ENCODE measurements around the gene UCN3.

UCN3 gene, protein sequence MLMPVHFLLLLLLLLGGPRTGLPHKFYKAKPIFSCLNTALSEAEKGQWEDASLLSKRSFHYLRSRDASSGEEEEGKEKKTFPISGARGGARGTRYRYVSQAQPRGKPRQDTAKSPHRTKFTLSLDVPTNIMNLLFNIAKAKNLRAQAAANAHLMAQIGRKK

DNA sequence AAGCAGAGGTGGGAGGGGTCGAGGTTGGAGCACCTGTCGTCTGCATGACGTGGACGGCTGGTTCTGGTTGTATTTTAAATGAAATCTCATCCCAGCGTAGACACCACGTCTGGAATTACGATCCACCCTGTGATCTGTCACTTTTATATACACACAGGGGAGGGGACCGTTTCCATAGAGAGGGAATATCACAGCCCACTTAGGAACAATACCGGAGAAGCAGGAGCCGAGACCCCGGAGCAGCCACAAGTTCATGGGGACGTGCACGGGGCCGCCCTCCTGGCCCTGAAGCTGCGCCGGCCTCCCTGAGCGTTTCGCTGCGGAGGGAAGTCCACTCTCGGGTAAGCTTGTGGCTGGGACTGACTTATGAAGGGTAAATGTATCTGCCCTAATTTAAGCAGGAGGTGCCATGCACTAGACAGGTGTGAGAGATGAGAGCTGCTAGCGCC lies at the start of gene UCN3:
Gene UCN3 (plus strand): TSS at position 77 of the 449 bp plus-strand sequence. CDS start 8,755 bp downstream, outside the sequence.
- Mint-ChIP-seq H3K4me1 (no peaks in the 10 kb centered on the region), H3K9me3 (peaks cover 1% of the 10 kb centered on the region), H3K36me3 (no peaks in the 10 kb centered on the region), H3K27me3 (peaks cover 15% of the 10 kb centered on the region), H3K4me3 (no peak within 1 kb of the TSS), H3K27ac (no peak within 1 kb of the TSS)
- ATAC-seq (ENCODE audit: low read depth) (no peak), DNase-seq (ENCODE audit: low spot score in 2 of 2) (no peak)

DNA sequence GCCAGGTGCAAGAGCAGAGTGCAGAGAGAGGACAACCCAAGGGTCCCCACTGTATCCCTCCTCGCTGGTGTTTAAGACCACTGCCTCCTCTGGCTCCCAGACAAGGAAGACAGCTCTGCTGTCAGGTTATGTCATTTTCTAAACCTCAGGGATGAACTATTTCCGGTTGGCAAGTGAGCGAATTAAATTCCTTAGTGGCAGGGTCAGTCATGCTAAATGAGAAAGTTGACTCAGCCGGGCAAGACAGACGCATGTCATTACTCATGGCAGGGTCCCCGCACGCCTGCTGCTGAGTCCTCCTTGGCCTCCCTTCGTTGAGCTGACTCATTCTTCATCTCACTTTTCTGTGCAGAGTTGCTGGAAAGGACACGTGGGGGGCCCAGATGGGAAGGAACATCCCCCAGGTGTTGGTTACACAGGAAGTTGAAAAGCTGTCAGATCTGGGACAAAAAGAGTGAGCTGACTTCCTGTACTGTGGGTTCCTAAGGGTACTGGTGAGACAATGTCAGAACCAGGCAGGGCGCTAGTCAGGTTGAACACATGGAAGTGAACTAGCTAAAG lies 47.1 kb upstream of the UCN3 start:
- ATAC-seq (ENCODE audit: low read depth): no peak
- no peak overlapping the region for H3K4me3 Mint-ChIP-seq
- peaks cover 8% of the 10 kb centered on the region for H3K27me3 Mint-ChIP-seq
- no peak overlapping the region for H3K27ac Mint-ChIP-seq
- H3K4me1 Mint-ChIP-seq: no peaks in the 10 kb centered on the region
- peaks cover 2% of the 10 kb centered on the region for H3K9me3 Mint-ChIP-seq
- no peaks in the 10 kb centered on the region for H3K36me3 Mint-ChIP-seq
- no peak for DNase-seq (ENCODE audit: low spot score in 2 of 2)

DNA sequence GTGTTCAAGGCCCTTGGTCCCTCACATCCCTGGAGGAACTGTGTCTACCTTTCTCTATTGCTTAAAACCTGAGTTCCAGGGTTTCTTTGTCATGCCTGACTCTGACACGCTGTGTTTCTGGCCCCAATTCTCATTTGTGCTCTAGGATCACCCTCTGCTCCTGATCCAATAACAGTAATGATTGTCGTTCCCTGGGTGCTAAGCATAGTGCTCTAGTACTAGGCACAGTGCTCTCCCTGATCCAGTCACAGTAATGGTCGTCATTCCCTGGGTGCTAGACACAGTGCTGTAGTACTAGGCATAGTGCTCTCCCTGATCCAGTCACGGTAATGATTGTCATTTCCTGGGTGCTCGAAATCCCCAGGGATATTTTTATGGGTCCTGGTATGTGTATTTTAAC lies 46.6 kb upstream of the UCN3 start:
- peaks cover 2% of the 10 kb centered on the region for H3K9me3 Mint-ChIP-seq
- no peaks in the 10 kb centered on the region for H3K4me1 Mint-ChIP-seq
- DNase-seq (ENCODE audit: low spot score in 2 of 2) (no peak), ATAC-seq (ENCODE audit: low read depth) (no peak)
- no peak overlapping the region for H3K4me3 Mint-ChIP-seq
- peaks cover 7% of the 10 kb centered on the region for H3K27me3 Mint-ChIP-seq
- no peak overlapping the region for H3K27ac Mint-ChIP-seq
- no peaks in the 10 kb centered on the region for H3K36me3 Mint-ChIP-seq

DNA sequence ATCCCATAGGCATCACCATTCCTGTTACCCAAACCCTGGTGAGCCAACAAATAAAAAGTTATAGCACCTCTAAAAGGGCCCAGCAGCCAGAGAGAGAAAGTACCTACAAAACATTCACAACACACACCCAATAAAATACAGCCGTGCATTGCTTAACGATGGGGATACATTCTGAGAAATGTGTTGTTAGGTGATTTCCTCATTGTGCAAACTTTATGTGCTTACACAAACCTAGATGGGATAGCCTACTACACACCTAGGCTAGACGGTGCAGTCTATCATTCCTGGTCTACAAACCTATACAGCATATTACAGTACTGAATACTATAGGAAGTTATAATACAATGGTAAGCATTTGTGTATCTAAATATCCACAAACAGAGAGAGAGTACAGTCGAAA lies 44.9 kb upstream of the UCN3 start:
- no peak for ATAC-seq (ENCODE audit: low read depth)
- Mint-ChIP-seq H3K27me3 (peaks cover 5% of the 10 kb centered on the region), H3K9me3 (peaks cover 2% of the 10 kb centered on the region), H3K36me3 (no peaks in the 10 kb centered on the region), H3K4me3 (no peak overlapping the region), H3K4me1 (no peaks in the 10 kb centered on the region), H3K27ac (no peak overlapping the region)
- no peak for DNase-seq (ENCODE audit: low spot score in 2 of 2)

DNA sequence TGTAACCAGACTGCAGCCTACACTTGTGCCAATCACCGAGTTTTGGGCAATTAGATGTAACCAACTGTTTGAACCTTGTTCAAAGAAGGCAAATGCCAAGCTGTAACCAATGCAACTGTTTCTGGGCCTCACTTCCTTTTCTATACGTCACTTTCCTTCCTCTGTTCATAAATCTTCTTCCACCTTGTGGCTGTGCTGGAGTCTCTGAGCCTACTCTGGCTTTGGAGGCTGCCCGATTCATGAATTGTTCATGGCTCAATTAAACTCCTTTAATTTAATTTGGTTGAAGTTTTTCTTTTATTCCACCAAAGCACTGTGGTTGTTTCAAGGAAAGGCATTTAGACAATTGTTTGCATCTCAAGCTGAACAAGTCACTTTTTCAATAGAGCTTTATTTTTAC lies 43.5 kb upstream of the UCN3 start:
- ATAC-seq (ENCODE audit: low read depth): no peak
- Mint-ChIP-seq H3K27ac (no peak overlapping the region), H3K4me3 (no peak overlapping the region), H3K4me1 (no peaks in the 10 kb centered on the region), H3K27me3 (peaks cover 8% of the 10 kb centered on the region), H3K36me3 (no peaks in the 10 kb centered on the region), H3K9me3 (peaks cover 2% of the 10 kb centered on the region)
- no peak for DNase-seq (ENCODE audit: low spot score in 2 of 2)

DNA sequence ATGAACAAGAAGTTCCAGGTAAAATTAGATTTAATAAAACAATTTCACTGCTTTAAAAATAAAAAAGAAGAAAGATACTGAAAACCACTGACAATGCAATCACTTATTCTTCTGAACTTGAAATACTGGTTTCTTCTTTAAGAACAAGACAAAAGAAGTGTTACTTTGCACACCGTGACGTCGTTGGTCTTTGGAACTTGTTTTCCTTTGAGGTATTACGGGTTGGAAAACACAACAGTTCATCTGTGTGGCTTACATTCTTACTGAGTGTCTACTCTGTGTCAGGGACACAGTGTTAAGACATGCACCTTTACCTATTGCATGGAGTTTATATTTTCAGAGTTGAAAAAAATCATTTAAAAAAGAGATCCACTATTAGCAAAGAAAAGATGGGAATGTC lies 41.3 kb upstream of the UCN3 start:
- no peak for DNase-seq (ENCODE audit: low spot score in 2 of 2)
- Mint-ChIP-seq H3K4me3 (no peak overlapping the region), H3K27me3 (peaks cover 11% of the 10 kb centered on the region), H3K36me3 (no peaks in the 10 kb centered on the region), H3K4me1 (no peaks in the 10 kb centered on the region), H3K27ac (no peak overlapping the region), H3K9me3 (peaks cover 2% of the 10 kb centered on the region)
- ATAC-seq (ENCODE audit: low read depth): no peak

DNA sequence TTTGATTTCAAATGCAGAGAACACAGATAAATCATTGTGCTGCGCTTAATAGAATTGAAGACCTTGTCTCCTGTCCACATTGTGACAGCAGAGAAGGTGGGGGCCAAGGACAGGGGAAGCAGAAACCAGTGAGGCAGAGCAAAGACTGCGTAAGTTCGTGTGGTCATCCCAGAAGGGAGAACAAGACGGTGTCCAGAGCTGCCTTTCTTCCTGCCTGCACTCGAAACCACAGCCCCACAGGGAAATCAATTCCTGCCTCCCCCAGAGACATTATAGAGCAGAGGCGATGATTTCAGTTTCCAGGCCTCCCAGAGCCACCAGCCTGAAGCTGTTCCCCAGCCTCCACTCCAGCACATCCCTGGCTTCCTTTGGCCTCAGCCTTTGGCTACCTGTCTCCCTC lies 39.7 kb upstream of the UCN3 start:
- Mint-ChIP-seq H3K27ac (no peak overlapping the region), H3K9me3 (peaks cover 2% of the 10 kb centered on the region), H3K27me3 (peaks cover 11% of the 10 kb centered on the region), H3K4me1 (no peaks in the 10 kb centered on the region), H3K36me3 (no peaks in the 10 kb centered on the region), H3K4me3 (no peak overlapping the region)
- ATAC-seq (ENCODE audit: low read depth): no peak
- DNase-seq (ENCODE audit: low spot score in 2 of 2): no peak

DNA sequence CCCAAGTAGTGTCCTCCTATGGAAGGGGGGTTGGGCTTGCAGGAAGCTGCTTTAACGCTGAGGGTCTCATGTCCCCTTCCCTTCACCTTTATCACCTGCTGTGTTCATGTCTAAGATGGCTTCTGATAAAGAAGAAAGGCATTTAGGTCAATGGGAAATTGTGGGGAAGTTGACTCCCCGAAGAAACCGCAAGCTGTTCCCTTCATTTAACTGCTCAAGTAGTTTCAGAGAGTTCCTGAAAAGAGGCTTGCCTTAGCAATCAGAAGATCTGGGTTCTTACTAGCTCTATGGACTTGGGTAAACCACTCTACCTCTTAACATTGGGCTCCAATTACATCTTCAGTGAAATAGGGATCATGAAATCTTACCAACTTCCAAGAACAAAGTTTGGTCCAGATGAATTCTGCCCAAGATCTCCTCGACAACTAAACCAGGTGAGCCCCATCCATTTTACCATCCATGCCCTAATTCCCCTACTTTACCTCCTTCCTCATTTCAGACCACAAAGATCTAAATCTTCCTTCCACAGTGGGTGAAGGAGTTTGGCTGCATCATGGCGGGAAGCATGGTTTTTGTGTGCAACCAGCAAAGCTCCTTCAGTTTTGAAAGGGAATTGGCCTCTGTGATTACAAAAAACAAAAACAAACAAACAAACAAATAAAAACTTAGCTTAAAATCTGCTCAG lies 30.4 kb upstream of the UCN3 start:
- no peaks in the 10 kb centered on the region for H3K36me3 Mint-ChIP-seq
- DNase-seq (ENCODE audit: low spot score in 2 of 2) (no peak), ATAC-seq (ENCODE audit: low read depth) (no peak)
- H3K4me1 Mint-ChIP-seq: peaks cover 2% of the 10 kb centered on the region
- peaks cover 7% of the 10 kb centered on the region for H3K9me3 Mint-ChIP-seq
- H3K27ac Mint-ChIP-seq: no peak overlapping the region
- no peak overlapping the region for H3K4me3 Mint-ChIP-seq
- peaks cover 13% of the 10 kb centered on the region for H3K27me3 Mint-ChIP-seq

DNA sequence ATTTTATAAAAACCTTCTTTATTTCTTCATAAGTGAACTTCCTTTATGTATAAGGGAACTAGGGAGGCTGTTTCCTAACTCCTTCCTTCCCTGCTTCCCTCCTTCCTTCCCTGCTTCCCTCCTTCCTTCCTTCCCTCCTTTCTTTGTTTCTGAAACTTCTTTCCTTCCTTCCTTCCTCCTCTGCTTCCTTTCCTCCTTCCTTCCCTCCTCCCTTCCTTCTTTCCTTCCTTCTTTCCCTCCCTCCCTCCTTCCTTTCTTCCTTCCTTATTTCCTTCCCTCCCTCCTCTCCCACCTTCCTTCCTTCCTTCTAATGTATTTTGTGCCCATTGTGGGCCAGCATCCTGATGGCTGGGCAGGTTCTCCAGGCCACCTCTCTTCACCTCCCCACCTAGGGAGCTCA lies 26.8 kb upstream of the UCN3 start:
- Mint-ChIP-seq H3K9me3 (peaks cover 7% of the 10 kb centered on the region), H3K4me1 (peaks cover 2% of the 10 kb centered on the region), H3K4me3 (no peak overlapping the region), H3K27ac (no peak overlapping the region), H3K36me3 (no peaks in the 10 kb centered on the region), H3K27me3 (peaks cover 12% of the 10 kb centered on the region)
- DNase-seq (ENCODE audit: low spot score in 2 of 2) (no peak), ATAC-seq (ENCODE audit: low read depth) (no peak)

DNA sequence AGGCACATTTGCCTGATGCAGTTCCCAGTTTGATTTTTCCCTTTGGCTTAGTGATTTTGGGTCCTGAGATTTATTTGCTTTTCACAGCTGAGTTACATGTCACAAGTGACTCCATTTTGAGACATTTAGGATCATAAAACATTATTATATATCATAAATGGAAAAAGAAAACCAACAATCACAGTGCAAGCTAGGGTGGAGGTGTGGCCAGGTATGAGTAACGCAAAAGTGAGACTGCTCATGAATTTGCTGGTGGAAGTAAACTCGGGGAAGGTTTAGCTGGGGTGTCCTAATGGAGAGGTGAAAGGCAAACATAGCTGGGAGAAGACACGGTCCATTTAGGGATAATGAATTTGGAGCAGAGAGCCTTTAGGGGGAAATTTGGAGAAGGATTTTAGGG lies 21.7 kb upstream of the UCN3 start:
- DNase-seq (ENCODE audit: low spot score in 2 of 2) (no peak), ATAC-seq (ENCODE audit: low read depth) (no peak)
- Mint-ChIP-seq H3K36me3 (no peaks in the 10 kb centered on the region), H3K27ac (no peak overlapping the region), H3K9me3 (peaks cover 2% of the 10 kb centered on the region), H3K27me3 (peaks cover 5% of the 10 kb centered on the region), H3K4me1 (no peaks in the 10 kb centered on the region), H3K4me3 (no peak overlapping the region)

DNA sequence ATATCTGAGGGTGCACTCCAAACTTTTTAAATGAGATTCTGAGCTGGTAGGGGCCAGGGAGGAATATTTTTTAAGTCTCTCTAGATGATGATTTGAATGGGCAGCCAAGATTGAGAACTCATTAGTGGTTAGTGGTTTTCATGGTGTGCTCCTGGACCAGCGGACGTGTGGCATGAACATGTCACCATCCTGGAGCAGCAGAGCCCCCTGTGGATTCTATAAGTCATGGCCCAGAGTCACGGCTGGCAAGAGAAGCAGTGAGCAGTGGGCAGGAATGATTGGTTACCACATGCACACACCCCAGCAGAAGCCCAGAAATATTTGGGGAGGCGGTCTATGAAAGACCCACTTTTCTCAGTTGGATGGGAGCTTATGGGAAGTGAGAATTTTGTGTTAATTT lies 21.2 kb upstream of the UCN3 start:
- no peaks in the 10 kb centered on the region for H3K4me1 Mint-ChIP-seq
- ATAC-seq (ENCODE audit: low read depth) (no peak), DNase-seq (ENCODE audit: low spot score in 2 of 2) (no peak)
- H3K9me3 Mint-ChIP-seq: no peaks in the 10 kb centered on the region
- H3K36me3 Mint-ChIP-seq: no peaks in the 10 kb centered on the region
- no peak overlapping the region for H3K27ac Mint-ChIP-seq
- peaks cover 2% of the 10 kb centered on the region for H3K27me3 Mint-ChIP-seq
- no peak overlapping the region for H3K4me3 Mint-ChIP-seq

DNA sequence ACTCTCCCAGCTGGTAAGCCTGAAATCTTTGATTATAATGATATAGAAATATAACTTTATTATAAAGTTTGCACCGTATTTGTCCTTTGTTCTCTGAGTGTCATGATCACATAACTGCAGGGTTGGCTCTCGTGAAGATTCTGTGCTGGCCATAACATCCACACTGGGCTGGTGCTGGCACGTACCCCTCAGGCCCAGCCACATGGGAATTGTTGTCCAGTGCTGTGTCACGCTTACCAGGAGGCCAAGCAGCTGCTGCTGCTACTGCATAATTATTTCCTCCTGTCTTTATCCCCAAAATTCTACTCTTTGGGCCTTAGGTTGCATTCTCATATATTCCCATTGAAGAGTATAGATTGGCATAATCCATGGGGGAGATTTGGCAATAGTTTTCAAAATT lies 20.8 kb upstream of the UCN3 start:
- peaks cover 2% of the 10 kb centered on the region for H3K27me3 Mint-ChIP-seq
- ATAC-seq (ENCODE audit: low read depth) (no peak), DNase-seq (ENCODE audit: low spot score in 2 of 2) (no peak)
- H3K27ac Mint-ChIP-seq: no peak overlapping the region
- no peaks in the 10 kb centered on the region for H3K4me1 Mint-ChIP-seq
- no peaks in the 10 kb centered on the region for H3K9me3 Mint-ChIP-seq
- H3K4me3 Mint-ChIP-seq: no peak overlapping the region
- no peaks in the 10 kb centered on the region for H3K36me3 Mint-ChIP-seq

DNA sequence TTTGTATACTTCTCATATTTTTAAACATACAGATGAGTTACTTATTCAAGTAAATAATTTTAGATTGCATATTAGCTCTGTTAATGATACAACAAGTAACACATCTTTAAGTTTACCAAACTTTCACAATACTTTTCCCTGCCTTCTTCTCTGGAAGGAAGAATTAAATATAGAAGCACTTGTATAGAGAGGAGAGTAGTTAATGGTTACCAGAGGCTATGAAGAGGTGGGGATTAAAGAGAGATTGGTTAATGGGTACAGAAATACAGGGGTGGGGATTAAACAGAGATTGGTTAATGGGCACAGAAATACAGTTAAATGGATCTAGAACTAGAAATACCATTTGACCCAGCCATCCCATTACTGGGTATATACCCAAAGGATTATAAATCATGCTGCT lies 20.0 kb upstream of the UCN3 start:
- H3K36me3 Mint-ChIP-seq: no peaks in the 10 kb centered on the region
- no peak overlapping the region for H3K4me3 Mint-ChIP-seq
- ATAC-seq (ENCODE audit: low read depth) (no peak), DNase-seq (ENCODE audit: low spot score in 2 of 2) (no peak)
- H3K9me3 Mint-ChIP-seq: no peaks in the 10 kb centered on the region
- H3K27ac Mint-ChIP-seq: no peak overlapping the region
- peaks cover 4% of the 10 kb centered on the region for H3K27me3 Mint-ChIP-seq
- H3K4me1 Mint-ChIP-seq: no peaks in the 10 kb centered on the region

DNA sequence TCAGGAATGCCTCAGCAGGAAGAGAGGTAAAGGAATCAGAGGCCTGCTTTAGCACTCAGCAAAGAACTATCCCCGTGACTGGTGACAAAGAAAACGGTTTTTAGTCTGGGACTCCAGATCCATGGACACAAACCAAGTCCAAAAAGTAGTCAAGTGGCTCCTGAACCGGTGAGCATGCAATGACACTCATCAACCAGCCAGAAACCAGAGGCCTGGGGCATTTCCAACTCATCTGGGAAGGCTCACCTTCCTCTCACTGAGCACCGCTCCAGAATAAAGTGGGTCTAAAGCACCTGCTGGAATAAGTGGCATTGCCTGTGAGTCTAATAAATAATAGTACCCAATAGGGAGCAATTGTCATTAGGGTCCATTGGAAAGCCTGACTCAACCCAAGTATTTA lies 17.9 kb upstream of the UCN3 start:
- ATAC-seq (ENCODE audit: low read depth) (no peak), DNase-seq (ENCODE audit: low spot score in 2 of 2) (no peak)
- Mint-ChIP-seq H3K4me1 (no peaks in the 10 kb centered on the region), H3K4me3 (no peak overlapping the region), H3K27me3 (peaks cover 5% of the 10 kb centered on the region), H3K36me3 (no peaks in the 10 kb centered on the region), H3K9me3 (no peaks in the 10 kb centered on the region), H3K27ac (no peak overlapping the region)

DNA sequence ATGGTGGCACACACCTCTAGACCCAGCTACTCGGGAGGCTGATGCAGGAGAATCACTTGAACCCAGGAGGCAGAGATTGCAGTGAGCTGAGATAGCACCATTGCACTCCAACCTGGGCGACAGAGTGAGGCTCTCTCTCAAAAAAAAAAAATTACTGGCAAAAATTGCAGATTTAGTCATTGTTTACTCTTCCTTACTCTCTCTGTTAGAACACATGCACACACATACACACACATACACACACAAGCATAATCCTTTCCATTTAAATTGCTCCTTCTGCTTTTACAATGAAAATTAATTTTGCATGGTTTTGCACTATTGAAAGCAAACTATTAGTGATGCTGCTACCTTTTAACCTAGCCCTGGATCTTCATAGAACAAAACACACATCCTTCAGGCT lies 15.4 kb upstream of the UCN3 start:
- no peaks in the 10 kb centered on the region for H3K4me1 Mint-ChIP-seq
- H3K27ac Mint-ChIP-seq: no peak overlapping the region
- ATAC-seq (ENCODE audit: low read depth): no peak
- no peaks in the 10 kb centered on the region for H3K9me3 Mint-ChIP-seq
- DNase-seq (ENCODE audit: low spot score in 2 of 2): no peak
- peaks cover 3% of the 10 kb centered on the region for H3K27me3 Mint-ChIP-seq
- H3K36me3 Mint-ChIP-seq: no peaks in the 10 kb centered on the region
- no peak overlapping the region for H3K4me3 Mint-ChIP-seq
